ENCODE data around the gene CEP295NL.

GRCh38 chr17:78896834-78897663 is 6.0 kb downstream of the CEP295NL start:
- TF ChIP-seq CTCF (IDR thresholded peaks at IDR 0.05; ENCODE audit: low read depth, low read length): no peak
- no peak for TF ChIP-seq POLR2A (IDR thresholded peaks at IDR 0.05; ENCODE audit: extremely low read depth, insufficient read length)
